HG02884 (cell line): ENCODE data around the gene SLCO3A1.

ENCODE experiments used
- ATAC-seq: cut with Tn5 transposase; IDR thresholded peaks from one replicate; pipeline ENCODE4 v1.9.1; 2021; ENCODE audit warnings: mild to moderate bottlenecking, moderate library complexity; ENCODE audit not compliant: unreplicated experiment

The SLCO3A1 gene

GRCh38 chr15:91881569-91882297 is 28.2 kb downstream of the SLCO3A1 start:
- ATAC-seq, result no peak

DNA sequence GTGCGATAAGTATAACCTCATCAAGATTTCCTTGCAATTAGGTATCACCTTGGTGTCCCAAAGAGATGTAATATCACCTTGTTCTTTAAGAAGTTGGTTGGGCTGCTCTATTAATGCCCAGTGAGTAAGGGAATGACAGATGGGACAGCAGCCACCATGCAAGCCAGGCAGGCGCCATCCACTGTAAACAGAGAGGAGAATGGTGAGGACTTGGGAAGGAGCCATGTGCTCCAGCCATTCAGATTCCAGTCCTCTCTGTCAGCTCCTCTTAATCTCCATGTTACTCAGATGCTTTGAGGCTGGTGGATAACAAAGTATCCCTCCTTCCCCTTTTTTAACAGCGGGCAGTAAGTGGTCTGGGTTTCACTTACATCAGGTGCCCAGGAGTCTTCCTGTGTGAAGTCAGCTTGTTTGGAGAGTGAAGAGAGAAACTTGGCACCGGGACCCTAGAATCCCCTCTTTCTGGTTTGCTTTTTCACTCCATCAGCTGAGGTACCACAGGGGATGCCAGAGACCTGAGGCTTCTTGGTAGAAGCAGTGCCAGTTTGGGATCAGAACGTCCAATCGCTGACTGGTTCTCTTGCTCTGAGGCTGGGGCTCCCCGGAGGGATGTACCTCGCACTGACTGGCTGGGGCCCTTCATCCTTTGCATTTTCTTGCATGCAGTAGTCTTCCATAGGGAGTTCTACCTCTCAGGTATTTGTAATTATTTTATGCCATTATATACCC is 29.5 kb downstream of the SLCO3A1 start:
- ATAC-seq, result no peak

- ATAC-seq, result no peak
These were observed 31.1 kb downstream of the SLCO3A1 start for GRCh38 chr15:91884606-91885005.

DNA sequence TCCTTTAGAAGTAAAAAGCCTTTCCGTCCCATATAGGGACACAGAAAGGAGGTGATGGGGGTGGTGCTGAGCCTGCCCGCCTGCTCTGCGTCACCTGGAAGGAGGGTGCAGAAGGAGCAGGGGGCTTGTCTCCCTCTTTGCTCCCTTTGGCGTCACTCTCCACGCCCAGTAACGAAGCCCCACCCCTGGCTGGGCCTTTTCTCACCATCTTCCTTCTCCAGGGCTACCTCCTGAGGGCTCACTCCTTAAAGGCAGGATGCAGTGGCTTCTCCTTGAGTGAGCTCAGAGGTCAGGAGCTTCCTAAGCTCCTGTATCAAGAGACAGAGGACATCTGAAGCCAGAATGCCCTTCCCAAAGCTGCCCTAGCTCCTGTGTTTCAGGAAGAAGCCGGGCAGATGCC is 31.5 kb downstream of the SLCO3A1 start:
- no peak for ATAC-seq

DNA sequence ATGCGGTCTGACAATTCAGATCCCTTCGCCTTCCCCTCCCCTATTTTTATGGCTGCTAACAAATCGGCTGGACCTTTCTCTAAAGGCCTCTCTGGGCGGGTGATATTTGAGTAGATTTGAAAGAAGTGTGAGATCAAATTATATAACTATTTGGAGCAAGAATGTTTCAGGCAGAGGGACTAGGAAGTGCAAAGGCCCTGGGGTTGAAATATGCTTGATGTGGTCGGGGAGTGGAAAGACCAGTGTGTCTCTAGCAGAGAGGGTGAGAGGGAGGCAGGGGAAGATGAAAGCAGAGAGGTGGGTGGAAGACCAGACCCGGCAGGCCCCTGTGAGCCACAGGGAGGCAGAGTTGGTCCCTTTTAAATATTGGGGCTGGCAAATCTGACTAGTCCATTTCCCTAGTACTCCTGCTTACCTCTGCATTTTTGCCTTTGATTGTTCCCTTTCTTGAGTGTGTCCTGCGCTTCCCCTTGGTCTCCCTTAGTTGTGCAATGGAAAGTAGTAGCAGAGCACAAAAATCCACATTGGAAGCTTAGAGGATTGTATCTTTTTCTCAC is 32.3 kb downstream of the SLCO3A1 start:
- no peak for ATAC-seq

DNA sequence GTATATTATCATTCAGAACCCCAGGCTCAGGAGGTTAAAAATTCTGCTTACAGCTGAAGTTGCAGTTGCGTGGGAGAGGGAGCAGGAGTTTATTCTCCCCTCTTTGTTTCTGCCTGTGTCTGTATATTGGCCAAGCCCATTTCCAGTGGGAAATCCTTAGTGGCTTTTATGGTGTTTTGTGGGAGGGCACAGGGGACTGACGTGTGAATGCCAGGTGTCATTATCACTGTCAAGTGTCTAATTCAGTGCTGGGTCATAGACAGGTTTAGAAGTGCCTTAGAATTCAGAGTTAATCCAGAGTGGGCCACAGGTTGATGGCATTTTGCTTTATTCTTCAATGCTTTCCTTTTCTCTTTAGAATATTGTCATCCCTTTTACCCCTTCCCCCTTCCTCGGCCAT is 33.4 kb downstream of the SLCO3A1 start:
- no peak for ATAC-seq

GRCh38 chr15:91887321-91887720 is 33.8 kb downstream of the SLCO3A1 start:
- ATAC-seq, result no peak

DNA sequence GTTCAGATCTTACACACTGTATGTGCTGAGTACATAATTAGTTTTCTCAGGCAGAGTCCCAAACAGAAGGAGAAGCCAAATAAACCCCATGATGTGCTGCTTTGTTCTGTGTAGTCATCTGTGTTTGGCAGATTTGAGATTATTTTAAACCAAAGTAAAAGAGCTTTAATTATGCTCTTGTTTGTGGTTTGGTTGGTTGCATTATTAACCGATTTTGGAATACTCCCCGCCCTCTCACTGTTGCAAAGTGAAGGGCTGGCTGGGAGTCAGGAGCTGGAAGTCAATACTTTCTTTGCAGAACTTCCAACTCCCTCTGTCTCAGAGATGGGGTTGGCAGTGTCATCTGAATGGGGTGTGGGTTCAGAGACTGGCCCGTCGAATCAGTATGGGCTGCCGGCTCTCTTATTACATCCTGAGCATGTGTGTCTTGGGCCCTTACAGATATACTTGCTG is 34.4 kb downstream of the SLCO3A1 start:
- no peak for ATAC-seq

GRCh38 chr15:91889111-91889815 is 35.8 kb downstream of the SLCO3A1 start:
- ATAC-seq, result no peak

GRCh38 chr15:91890614-91891013 is 37.1 kb downstream of the SLCO3A1 start:
- ATAC-seq, result no peak

DNA sequence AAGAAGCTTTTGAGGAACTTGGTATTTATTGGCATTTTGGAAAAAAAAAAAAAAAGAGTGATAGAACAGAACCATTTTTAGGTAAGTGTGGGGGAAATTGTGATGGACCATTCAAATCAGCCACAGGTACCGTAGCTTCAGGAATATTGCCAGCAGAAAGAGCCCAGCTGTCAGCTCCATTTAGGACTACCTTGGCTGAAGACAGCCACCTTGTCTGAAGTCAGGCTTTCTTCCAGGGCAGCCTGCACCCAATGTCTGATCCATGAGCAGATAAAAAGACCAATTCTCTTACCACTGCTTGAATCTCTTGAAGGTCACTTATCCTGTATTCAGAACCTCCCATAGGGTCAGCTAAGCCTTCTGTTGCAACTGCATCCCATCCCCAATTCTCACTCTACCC is 37.6 kb downstream of the SLCO3A1 start:
- no peak for ATAC-seq

DNA sequence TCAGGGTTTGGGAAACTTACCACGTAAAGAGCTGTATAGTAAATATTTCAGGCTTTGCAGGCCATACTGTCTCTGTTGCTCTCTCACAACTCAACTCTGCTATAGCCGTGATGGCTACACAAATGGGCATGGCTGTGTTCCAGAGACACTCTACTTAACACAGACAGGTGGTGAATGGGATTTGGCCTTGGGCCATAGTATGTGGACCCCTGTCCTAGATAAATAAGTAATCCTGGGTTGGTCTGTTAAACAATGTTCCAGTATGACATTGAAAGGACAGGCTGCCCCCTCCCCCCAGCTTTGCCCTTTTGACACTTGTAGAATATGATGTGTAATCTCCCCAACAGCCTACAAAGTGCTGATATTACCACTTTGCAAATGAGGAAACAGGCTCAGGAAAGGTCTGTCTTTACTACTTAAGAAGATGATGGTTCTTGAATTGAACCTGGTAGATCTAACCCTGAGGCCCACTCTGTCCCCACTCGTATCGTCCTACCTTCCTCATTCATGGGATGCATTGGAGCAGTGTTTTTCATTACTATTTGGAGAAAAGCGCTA is 38.4 kb downstream of the SLCO3A1 start:
- ATAC-seq, result no peak

GRCh38 chr15:91892436-91892835 is 38.9 kb downstream of the SLCO3A1 start:
- no peak for ATAC-seq

DNA sequence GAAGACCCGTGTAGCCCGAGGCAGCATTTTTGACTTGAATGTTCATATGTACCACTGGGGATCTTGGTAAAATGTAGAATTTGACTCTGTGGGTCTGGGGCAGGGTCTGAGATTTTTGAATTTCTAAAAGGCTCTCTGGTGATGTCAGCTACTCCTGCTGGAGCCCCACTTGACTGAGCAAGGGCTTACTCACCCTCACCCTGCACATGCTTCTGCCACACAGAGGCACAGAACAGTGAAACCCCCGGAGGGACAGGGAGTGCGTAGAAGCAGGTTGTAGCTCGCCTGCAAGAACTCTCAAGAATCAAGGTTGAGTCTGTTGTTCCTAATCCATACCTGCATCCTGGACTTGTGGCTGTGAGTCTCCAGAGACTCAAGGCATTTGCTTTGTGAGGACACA is 41.1 kb downstream of the SLCO3A1 start:
- ATAC-seq, result no peak

- ATAC-seq, result no peak
These were observed 41.5 kb downstream of the SLCO3A1 start for GRCh38 chr15:91895051-91895450.

DNA sequence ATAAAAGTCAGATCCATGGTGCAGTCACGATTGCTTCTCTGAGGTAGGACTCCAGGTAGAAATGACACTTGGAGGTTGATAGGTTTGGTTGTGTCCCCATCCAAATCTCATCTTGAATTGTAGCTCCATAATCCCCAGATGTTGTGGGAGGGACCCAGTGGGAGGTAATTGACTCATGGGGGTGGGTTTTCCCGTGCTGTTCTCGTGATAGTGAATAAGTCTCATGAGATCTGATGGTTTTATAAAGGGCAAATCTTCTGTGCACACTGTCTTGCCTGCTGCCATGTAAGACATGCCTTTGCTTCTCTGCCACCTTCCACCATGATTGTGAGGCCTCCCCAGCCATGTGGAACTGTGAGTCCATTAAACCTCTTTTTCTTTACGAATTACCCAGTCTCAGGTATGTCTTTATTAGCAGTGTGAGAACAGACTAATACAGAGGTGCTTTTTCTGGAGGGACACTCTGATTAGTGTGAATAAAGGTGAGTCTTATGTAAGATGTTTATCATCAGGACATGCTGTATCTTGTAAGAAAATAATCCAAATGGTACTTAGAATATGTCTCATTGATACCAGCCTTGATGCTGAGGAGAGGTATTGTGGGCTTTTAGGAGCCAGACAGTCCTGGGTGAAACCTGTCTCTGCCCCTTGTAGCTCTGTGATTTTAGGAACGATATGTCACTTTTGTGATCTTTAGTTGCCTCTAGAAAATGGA is 43.0 kb downstream of the SLCO3A1 start:
- ATAC-seq, result no peak

GRCh38 chr15:91897585-91898372 is 44.3 kb downstream of the SLCO3A1 start:
- ATAC-seq, result no peak

GRCh38 chr15:91898843-91899242 is 45.3 kb downstream of the SLCO3A1 start:
- ATAC-seq, result no peak

DNA sequence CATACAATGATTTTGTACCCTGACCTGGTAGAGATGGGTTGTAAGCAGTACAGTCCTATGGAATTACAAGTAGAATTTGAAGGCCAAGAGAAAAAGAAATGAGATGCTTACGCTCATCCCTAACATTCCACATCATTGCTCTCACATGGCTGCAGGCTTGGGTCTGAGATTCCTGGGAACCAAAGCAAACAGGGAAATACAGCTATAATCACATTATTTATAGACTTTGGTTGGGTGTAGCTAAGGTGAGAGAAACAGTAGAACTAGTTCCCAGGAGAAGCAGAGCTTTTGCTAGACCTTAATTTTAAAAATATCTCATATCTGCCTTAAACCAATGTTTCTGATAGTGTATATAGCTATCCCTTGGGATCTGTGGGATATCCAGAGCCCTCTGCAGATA is 51.4 kb downstream of the SLCO3A1 start:
- no peak for ATAC-seq

GRCh38 chr15:91908391-91908790 is 54.9 kb downstream of the SLCO3A1 start:
- ATAC-seq, result no peak
